CD14-positive monocyte (primary cell): ENCODE measurements around the gene PCA3. TPM values are rescaled to one million over a fixed set of nuclear protein-coding genes. Genes with fewer than 3 reads are reported as not detected.

Source experiments
- DNase-seq, 3 donors: peaks; one replicate each; pipeline ENCODE4 v3.0.0-alpha.2; 2011 to 2022
- H2AFZ ChIP-seq: 2 replicates; pipeline ENCODE4 v1.6.0; 2012; ENCODE audit warnings: mild to moderate bottlenecking, low read depth, low read length, inconsistent platforms; ENCODE audit not compliant: insufficient read depth, poor library complexity, severe bottlenecking
- H3K27ac ChIP-seq, 2 donors: 1 replicate in 1 of 2; 2 replicates in 1 of 2; pipeline ENCODE4 v1.5.1; 2012 to 2013; ENCODE audit warnings: low read length in 2 of 2, control low read depth in 1 of 2, inconsistent platforms in 1 of 2, low read depth in 1 of 2, mild to moderate bottlenecking in 1 of 2
- H3K27me3 ChIP-seq, 2 donors: one replicate each; pipeline versions ENCODE4 v1.6.0 to v1.6.1; 2011 to 2013; ENCODE audit warnings: low read length in 2 of 2; ENCODE audit not compliant: control insufficient read depth in 2 of 2, insufficient read depth in 2 of 2
- H3K36me3 ChIP-seq, 2 donors: replicated peaks in 1 of 2; 1 replicate in 1 of 2; 2 replicates in 1 of 2; pipeline versions ENCODE4 v1.5.1 to v1.6.1; 2012 to 2013; ENCODE audit warnings: low read length in 2 of 2, control low read depth in 1 of 2, inconsistent platforms in 1 of 2, mild to moderate bottlenecking in 1 of 2; ENCODE audit not compliant: insufficient read depth in 2 of 2, control insufficient read depth in 1 of 2
- H3K4me1 ChIP-seq, 2 donors: 1 replicate in 1 of 2; 2 replicates in 1 of 2; pipeline versions ENCODE4 v1.5.1 to v1.6.1; 2012 to 2013; ENCODE audit warnings: low read length in 2 of 2, control low read depth in 1 of 2, inconsistent platforms in 1 of 2, mild to moderate bottlenecking in 1 of 2, moderate library complexity in 1 of 2; ENCODE audit not compliant: insufficient read depth in 2 of 2, control insufficient read depth in 1 of 2
- H3K4me2 ChIP-seq: replicated peaks from 2 replicates; pipeline ENCODE3; 2012; ENCODE audit warnings: low read length, moderate library complexity, mild to moderate bottlenecking; ENCODE audit not compliant: poor library complexity, severe bottlenecking; ENCODE audit errors: extremely low read depth
- H3K4me3 ChIP-seq, 3 experiments: fragments of 200-600 bp in 1 of 3; sonication (generic) in 1 of 3; replicated peaks in 1 of 3; 1 replicate in 2 of 3; 2 replicates in 1 of 3; pipeline ENCODE4 v1.5.1; 2011 to 2013; ENCODE audit warnings: low read length in 3 of 3, mild to moderate bottlenecking in 3 of 3, control low read depth in 2 of 3, low read depth in 2 of 3, inconsistent platforms in 1 of 3, moderate library complexity in 1 of 3
- H3K79me2 ChIP-seq: 2 replicates; pipeline ENCODE4 v1.6.0; 2012; ENCODE audit warnings: mild to moderate bottlenecking, control low read depth, inconsistent platforms, low read length, moderate library complexity; ENCODE audit not compliant: insufficient read depth
- H3K9ac ChIP-seq: 2 replicates; pipeline ENCODE4 v1.6.0; 2017; ENCODE audit warnings: low read length, mild to moderate bottlenecking; ENCODE audit not compliant: insufficient read depth, poor library complexity, severe bottlenecking
- H3K9me3 ChIP-seq, 2 donors: replicated peaks in 1 of 2; 1 replicate in 1 of 2; 2 replicates in 1 of 2; pipeline versions ENCODE4 v1.5.1 to v1.6.1; 2012 to 2013; ENCODE audit warnings: low read length in 2 of 2, control low read depth in 1 of 2; ENCODE audit not compliant: control insufficient read depth in 1 of 2, insufficient read depth in 1 of 2
- H4K20me1 ChIP-seq: 2 replicates; pipeline ENCODE4 v1.6.0; 2012; ENCODE audit warnings: mild to moderate bottlenecking, low read length, control low read depth, moderate library complexity; ENCODE audit not compliant: insufficient read depth
- H3K27ac Mint-ChIP-seq, 7 donors: one replicate each; pipeline ENCODE4 v1.8.0; 2020; ENCODE audit warnings: mild to moderate bottlenecking in 7 of 7, mixed read lengths in 7 of 7, moderate library complexity in 6 of 7, inconsistent platforms in 2 of 7
- H3K27me3 Mint-ChIP-seq, 3 donors: one replicate each; pipeline ENCODE4 v1.8.0; 2021 to 2022; ENCODE audit warnings: low read depth in 3 of 3, mild to moderate bottlenecking in 3 of 3, mixed read lengths in 3 of 3, moderate library complexity in 3 of 3, inconsistent platforms in 1 of 3
- H3K36me3 Mint-ChIP-seq, 2 donors: one replicate each; pipeline ENCODE4 v1.8.0; 2020; ENCODE audit warnings: mixed read lengths in 2 of 2, inconsistent platforms in 1 of 2, mild to moderate bottlenecking in 1 of 2
- H3K4me1 Mint-ChIP-seq: one replicate; pipeline ENCODE4 v1.8.0; 2020; ENCODE audit warnings: mild to moderate bottlenecking, mixed read lengths
- H3K4me3 Mint-ChIP-seq, 2 donors: one replicate each; pipeline ENCODE4 v1.8.0; 2020; ENCODE audit warnings: mild to moderate bottlenecking in 2 of 2, mixed read lengths in 2 of 2, moderate library complexity in 1 of 2
- H3K9me3 Mint-ChIP-seq, 7 donors: one replicate each; pipeline ENCODE4 v1.8.0; 2020 to 2022; ENCODE audit warnings: mixed read lengths in 7 of 7, mild to moderate bottlenecking in 6 of 7, moderate library complexity in 6 of 7, inconsistent platforms in 2 of 7
- CTCF ChIP-seq: fragments of 200-600 bp; IDR thresholded peaks from one replicate; pipeline ENCODE4 v1.8.0; 2022; ENCODE audit warnings: antibody characterized with exemption, mild to moderate bottlenecking
- WGBS: methylation state at CpG from one replicate; pipeline ENCODE4 v1.1.5; 2013; ENCODE audit warnings: missing lambda C conversion rate; ENCODE audit not compliant: insufficient coverage; 5-methylcytosine and 5-hydroxymethylcytosine counted together
- intact Hi-C, 2 donors: fragments of 100-400 bp; cut with micrococcal nuclease; formaldehyde crosslinking; loops; one replicate each; pipeline versions ENCODE4 v1.15.0 to v1.15.1; 2023
- polyA plus RNA-seq, 3 donors: library from polyadenylated mRNA; depleted of rRNA in 1 of 3; unstranded in 2 of 3; stranded (reverse) in 1 of 3; fragments of 300-500 nt in 2 of 3; fragments of >200 nt in 1 of 3; fragmentation: Illumina TruSeq in 2 of 3; gene quantifications; 1 replicate in 2 of 3; 2 replicates in 1 of 3; pipeline ENCODE4 v1.2.3, GENCODE V29; 2012 to 2021

The PCA3 gene
- polyA plus RNA-seq, 3 donors = 0.04 TPM; not detected in 2

GRCh38 chr9:76718166-76718565, 46.1 kb upstream of the PCA3 start:
- Histone ChIP-seq H3K27me3 (no peaks in the 10 kb centered on the region), H3K36me3 (no peaks in the 10 kb centered on the region), H3K9ac (no peak overlapping the region), H3K27ac (no peak overlapping the region), H3K4me2 (no peak overlapping the region), H3K9me3 (no peaks in the 10 kb centered on the region), H2AFZ (no peak overlapping the region), H4K20me1 (no peaks in the 10 kb centered on the region), H3K79me2 (no peaks in the 10 kb centered on the region), H3K4me3 (no peak overlapping the region), H3K4me1 (peaks cover 6 to 8% of the 10 kb centered on the region in 2 donors)
- no peak for TF ChIP-seq CTCF
- intact Hi-C loops = no loop called here
- DNase-seq = no peak
- Mint-ChIP-seq H3K9me3 (no peaks in the 10 kb centered on the region), H3K27ac (no peak overlapping the region), H3K4me1 (peaks cover 14% of the 10 kb centered on the region), H3K4me3 (no peak overlapping the region), H3K27me3 (peaks cover 8 to 11% (median 10%) of the 10 kb centered on the region in 3 donors), H3K36me3 (no peaks in the 10 kb centered on the region)
- WGBS = 89% methylated on average over 1 of the region's 4 CpGs

- intact Hi-C loops = no loop called here
- H3K4me2 ChIP-seq = no peak overlapping the region
- no peak overlapping the region for H2AFZ ChIP-seq
These were observed 44.0 kb upstream of the PCA3 start for GRCh38 chr9:76720245-76720644.

More at GRCh38 chr9:76720245-76720644, 44.0 kb upstream of the PCA3 start:
- peaks cover 0 to 2% (median 0%) of the 10 kb centered on the region in 7 donors for H3K9me3 Mint-ChIP-seq
- no peak for TF ChIP-seq CTCF
- Histone ChIP-seq H3K36me3 (no peaks in the 10 kb centered on the region), H3K9me3 (no peaks in the 10 kb centered on the region), H3K4me1 (peaks cover 6 to 11% of the 10 kb centered on the region in 2 donors), H3K79me2 (no peaks in the 10 kb centered on the region), H3K27ac (no peak overlapping the region), H3K9ac (no peak overlapping the region), H3K27me3 (no peaks in the 10 kb centered on the region), H4K20me1 (no peaks in the 10 kb centered on the region), H3K4me3 (no peak overlapping the region)
- peaks cover 18% of the 10 kb centered on the region for H3K4me1 Mint-ChIP-seq
- 80% methylated on average over 2 of the region's 3 CpGs for WGBS
- no peak overlapping the region for H3K27ac Mint-ChIP-seq
- no peaks in the 10 kb centered on the region for H3K36me3 Mint-ChIP-seq
- H3K27me3 Mint-ChIP-seq = peaks cover 8 to 18% (median 18%) of the 10 kb centered on the region in 3 donors
- H3K4me3 Mint-ChIP-seq = no peak overlapping the region
- peak in 1 of 3 donors; percentile 40 for DNase-seq
